H9 (cell line): ENCODE results near the gene WDR20. TPM values are rescaled to one million over a fixed set of nuclear protein-coding genes. Genes with fewer than 3 reads are reported as not detected.

ENCODE experiments used
- DNase-seq: peaks from one replicate; pipeline ENCODE4 v3.0.0-alpha.2; 2017
- H2AFZ ChIP-seq: one replicate; pipeline ENCODE4 v1.6.1; 2013; ENCODE audit warnings: mild to moderate bottlenecking, low read length, control low read depth, moderate library complexity
- H2AK5ac ChIP-seq: 2 replicates; pipeline ENCODE4 v1.6.1; 2013; ENCODE audit warnings: low read length, control low read depth, mixed read lengths; ENCODE audit not compliant: insufficient read length
- H2BK120ac ChIP-seq: one replicate; pipeline ENCODE4 v1.6.1; 2013; ENCODE audit warnings: low read depth, mild to moderate bottlenecking, low read length, control low read depth, inconsistent platforms; ENCODE audit not compliant: poor library complexity, severe bottlenecking
- H2BK12ac ChIP-seq: 2 replicates; pipeline ENCODE4 v1.6.1; 2013; ENCODE audit warnings: low read length, control low read depth, mixed read lengths, low read depth; ENCODE audit not compliant: insufficient read length
- H2BK15ac ChIP-seq: 2 replicates; pipeline ENCODE4 v1.6.1; 2013; ENCODE audit warnings: low read depth, low read length, control low read depth
- H2BK20ac ChIP-seq: one replicate; pipeline ENCODE4 v1.6.1; 2013; ENCODE audit warnings: low read depth, mild to moderate bottlenecking, low read length, control low read depth, inconsistent platforms; ENCODE audit not compliant: poor library complexity, severe bottlenecking
- H2BK5ac ChIP-seq: 2 replicates; pipeline ENCODE4 v1.6.1; 2013; ENCODE audit warnings: low read length, control low read depth, mixed read lengths; ENCODE audit not compliant: insufficient read length
- H3K14ac ChIP-seq: 2 replicates; pipeline ENCODE4 v1.6.1; 2013; ENCODE audit warnings: low read length, control low read depth; ENCODE audit not compliant: insufficient read depth
- H3K18ac ChIP-seq: 2 replicates; pipeline ENCODE4 v1.6.1; 2013; ENCODE audit warnings: low read depth, mild to moderate bottlenecking, mixed read lengths, low read length, control low read depth; ENCODE audit not compliant: insufficient read length
- H3K23ac ChIP-seq: 2 replicates; pipeline ENCODE4 v1.6.1; 2013; ENCODE audit warnings: low read length, control low read depth, mixed read lengths, low read depth; ENCODE audit not compliant: insufficient read length
- H3K23me2 ChIP-seq: 2 replicates; pipeline ENCODE4 v1.6.1; 2013; ENCODE audit warnings: low read depth, mild to moderate bottlenecking, mixed read lengths, low read length, control low read depth; ENCODE audit not compliant: insufficient read length, poor library complexity, severe bottlenecking
- H3K27ac ChIP-seq: 2 replicates; pipeline ENCODE4 v1.5.1; 2013; ENCODE audit warnings: low read length, control low read depth, mixed read lengths, low read depth; ENCODE audit not compliant: insufficient read length
- H3K27me3 ChIP-seq: 2 replicates; pipeline ENCODE4 v1.6.1; 2013; ENCODE audit warnings: low read length, control low read depth, inconsistent platforms; ENCODE audit not compliant: insufficient read depth
- H3K4ac ChIP-seq: 2 replicates; pipeline ENCODE4 v1.6.1; 2013; ENCODE audit warnings: low read depth, mild to moderate bottlenecking, control low read depth, inconsistent platforms, low read length, moderate library complexity
- H3K4me1 ChIP-seq: 2 replicates; pipeline ENCODE4 v1.6.1; 2013; ENCODE audit warnings: low read length, control low read depth, inconsistent platforms; ENCODE audit not compliant: insufficient read depth
- H3K4me2 ChIP-seq: 2 replicates; pipeline ENCODE4 v1.6.1; 2013; ENCODE audit warnings: low read length, control low read depth, mixed read lengths; ENCODE audit not compliant: insufficient read length, insufficient read depth
- H3K56ac ChIP-seq: 2 replicates; pipeline ENCODE4 v1.6.1; 2013; ENCODE audit warnings: low read depth, mild to moderate bottlenecking, mixed read lengths, low read length, control low read depth; ENCODE audit not compliant: insufficient read length
- H3K79me1 ChIP-seq: 2 replicates; pipeline ENCODE4 v1.6.1; 2013; ENCODE audit warnings: low read depth, mild to moderate bottlenecking, moderate library complexity, low read length, control low read depth, inconsistent platforms; ENCODE audit not compliant: insufficient read depth, poor library complexity, severe bottlenecking
- H3K79me2 ChIP-seq: 2 replicates; pipeline ENCODE4 v1.6.1; 2013; ENCODE audit warnings: low read length, control low read depth, inconsistent platforms; ENCODE audit not compliant: insufficient read depth
- H3K9ac ChIP-seq: 2 replicates; pipeline ENCODE4 v1.6.1; 2013; ENCODE audit warnings: low read length, control low read depth, mixed read lengths; ENCODE audit not compliant: insufficient read length; ENCODE audit errors: extremely low read depth
- H3K9me3 ChIP-seq: one replicate; pipeline ENCODE4 v1.6.1; 2013; ENCODE audit warnings: low read depth, low read length, inconsistent platforms; ENCODE audit not compliant: control insufficient read depth
- H3T11ph ChIP-seq: one replicate; pipeline ENCODE4 v1.6.1; 2013; ENCODE audit warnings: mild to moderate bottlenecking, low read length, control low read depth, inconsistent platforms
- H4K20me1 ChIP-seq: one replicate; pipeline ENCODE4 v1.6.1; 2013; ENCODE audit not compliant: control insufficient read depth, insufficient read length, insufficient read depth
- H4K5ac ChIP-seq: 2 replicates; pipeline ENCODE4 v1.6.1; 2013; ENCODE audit warnings: low read depth, mild to moderate bottlenecking, mixed read lengths, low read length, control low read depth; ENCODE audit not compliant: insufficient read length
- H4K8ac ChIP-seq: replicated peaks from 2 replicates; pipeline ENCODE4 v1.6.1; 2013; ENCODE audit warnings: low read length, control low read depth, mixed read lengths, low read depth; ENCODE audit not compliant: insufficient read length
- H4K91ac ChIP-seq: 2 replicates; pipeline ENCODE4 v1.6.1; 2013; ENCODE audit warnings: low read depth, mild to moderate bottlenecking, moderate library complexity, mixed read lengths, low read length, control low read depth; ENCODE audit not compliant: insufficient read length
- H3K27ac Mint-ChIP-seq, 3 experiments: 2 replicates in 2 of 3; 3 replicates in 1 of 3; pipeline ENCODE4 v1.8.0; 2020 to 2021; ENCODE audit warnings: mixed read lengths in 3 of 3, mild to moderate bottlenecking in 1 of 3, moderate library complexity in 1 of 3
- H3K27me3 Mint-ChIP-seq: 2 replicates; pipeline ENCODE4 v1.8.0; 2021; ENCODE audit warnings: low read depth, mild to moderate bottlenecking, moderate library complexity, mixed read lengths
- H3K36me3 Mint-ChIP-seq, 3 experiments: 2 replicates in 2 of 3; 3 replicates in 1 of 3; pipeline ENCODE4 v1.8.0; 2020 to 2021; ENCODE audit warnings: low read depth in 3 of 3, mixed read lengths in 3 of 3; ENCODE audit not compliant: insufficient read depth in 1 of 3
- H3K4me1 Mint-ChIP-seq, 2 experiments: 2 replicates each; pipeline ENCODE4 v1.8.0; 2020; ENCODE audit warnings: mixed read lengths in 2 of 2
- H3K4me3 Mint-ChIP-seq, 2 experiments: 2 replicates in 1 of 2; 3 replicates in 1 of 2; pipeline ENCODE4 v1.8.0; 2020 to 2021; ENCODE audit warnings: mild to moderate bottlenecking in 2 of 2, mixed read lengths in 2 of 2, moderate library complexity in 1 of 2
- H3K9me3 Mint-ChIP-seq, 2 experiments: 2 replicates in 1 of 2; 3 replicates in 1 of 2; pipeline ENCODE4 v1.8.0; 2020; ENCODE audit warnings: mild to moderate bottlenecking in 2 of 2, mixed read lengths in 2 of 2, moderate library complexity in 1 of 2
- CTCF ChIP-seq: fragments of 200-600 bp; sonication (generic); conservative IDR thresholded peaks from 3 replicates; pipeline ENCODE4 v1.8.0; 2021; ENCODE audit warnings: antibody characterized with exemption, mild to moderate bottlenecking
- WGBS: extraction: QIAGEN DNeasy Blood & Tissue Kit; methylation state at CpG from one replicate; pipeline ENCODE4 v1.1.7; 2013; ENCODE audit warnings: missing lambda C conversion rate, low lambda C conversion rate, mixed read lengths; ENCODE audit not compliant: insufficient read length; ENCODE audit errors: extremely low coverage; 5-methylcytosine and 5-hydroxymethylcytosine counted together
- total RNA-seq: library from RNA; stranded (reverse); gene quantifications from 2 replicates; pipeline ENCODE4 v1.2.1, GENCODE V29; 2021

The WDR20 gene
- total RNA-seq, 1 experiment from 2014 or later = 31.6 TPM

- Mint-ChIP-seq H3K27ac (peak overlapping the region in 2 of 3 experiments; percentile 21 to 79; a peak in 2 of 7 replicates), H3K4me3 (no peak overlapping the region), H3K4me1 (peaks cover 31 to 35% of the 10 kb centered on the region in 2 experiments), H3K36me3 (no peaks in the 10 kb centered on the region), H3K9me3 (no peaks in the 10 kb centered on the region), H3K27me3 (no peaks in the 10 kb centered on the region)
- no peaks in the 10 kb centered on the region; the same call in 1 of the 2 replicates for H3K4me1 ChIP-seq
- no peaks in the 10 kb centered on the region for H3K23me2 ChIP-seq
- no peak overlapping the region for H2BK12ac ChIP-seq
- H2BK120ac ChIP-seq = no peak overlapping the region
- H4K8ac ChIP-seq = no peak overlapping the region
- no peak for TF ChIP-seq CTCF
- no peak overlapping the region for H4K91ac ChIP-seq
- no peak overlapping the region for H2BK5ac ChIP-seq
- no peak overlapping the region for H2BK20ac ChIP-seq
- H4K5ac ChIP-seq = no peak overlapping the region
- H2AFZ ChIP-seq = no peak overlapping the region
- no peak overlapping the region for H3T11ph ChIP-seq
- no peak overlapping the region for H3K4me2 ChIP-seq
- H3K4ac ChIP-seq = no peak overlapping the region
- H4K20me1 ChIP-seq = no peaks in the 10 kb centered on the region
- H3K23ac ChIP-seq = no peak overlapping the region
- peaks cover 9% of the 10 kb centered on the region for H3K79me1 ChIP-seq
- H2BK15ac ChIP-seq = no peak overlapping the region
- H3K79me2 ChIP-seq = peaks cover 14% of the 10 kb centered on the region; the same call in 1 of the 2 replicates
- H3K9ac ChIP-seq = no peak overlapping the region
- H2AK5ac ChIP-seq = no peak overlapping the region
- H3K9me3 ChIP-seq = no peaks in the 10 kb centered on the region
- no peak overlapping the region for H3K56ac ChIP-seq
- no peak overlapping the region for H3K27ac ChIP-seq
- no CpG with 5 or more reads among the region's 8 CpGs for WGBS
- no peak overlapping the region for H3K14ac ChIP-seq
- H3K18ac ChIP-seq = peak overlapping the region; percentile 46
- no peak for DNase-seq
- no peaks in the 10 kb centered on the region for H3K27me3 ChIP-seq
These were observed 45.7 kb downstream of the WDR20 start for GRCh38 chr14:102185360-102185759.
